Activated CD4-positive, alpha-beta T cell treated with anti-CD3 and anti-CD28 coated beads for 36 hours (primary cell): Measurements from ENCODE around the gene FOXC2. TPM values are rescaled to one million over a fixed set of nuclear protein-coding genes. Genes with fewer than 3 reads are reported as not detected.

ENCODE experiments used
- ATAC-seq: fragments of 200-7000 bp; cut with Tn5 transposase; one replicate; pipeline ENCODE4 v1.10.0; 2021; ENCODE audit warnings: mild to moderate bottlenecking, moderate library complexity
- CTCF ChIA-PET: fragments of 350-600 bp; sonication (Branson Sonifier 250); formaldehyde crosslinking; loops from one replicate; lab custom pipeline; 2021; ENCODE audit warnings: antibody characterized with exemption; lab: Charles Lee
- POLR2A ChIA-PET: fragments of 350-600 bp; sonication (Branson Sonifier 250); formaldehyde crosslinking; loops from one replicate; lab custom pipeline; 2021; ENCODE audit warnings: antibody characterized with exemption, inconsistent platforms; lab: Charles Lee
- DNase-seq: peaks from one replicate; pipeline ENCODE4 v3.0.0-alpha.2; 2020
- H3K27ac Mint-ChIP-seq: one replicate; pipeline ENCODE4 v1.8.0; 2021; ENCODE audit warnings: mixed read lengths
- H3K27me3 Mint-ChIP-seq: one replicate; pipeline ENCODE4 v1.8.0; 2021; ENCODE audit warnings: mixed read lengths
- H3K36me3 Mint-ChIP-seq: one replicate; pipeline ENCODE4 v1.8.0; 2021; ENCODE audit warnings: low read depth, mixed read lengths
- H3K4me1 Mint-ChIP-seq: one replicate; pipeline ENCODE4 v1.8.0; 2021; ENCODE audit warnings: mixed read lengths
- H3K4me3 Mint-ChIP-seq: one replicate; pipeline ENCODE4 v1.8.0; 2021; ENCODE audit warnings: mild to moderate bottlenecking, moderate library complexity, mixed read lengths
- H3K9me3 Mint-ChIP-seq: one replicate; pipeline ENCODE4 v1.8.0; 2021; ENCODE audit warnings: low read depth, mixed read lengths
- intact Hi-C, 2 experiments: fragments of 100-400 bp; cut with DNase I in 1 of 2; cut with micrococcal nuclease in 1 of 2; formaldehyde crosslinking; loops; one replicate each; pipeline versions ENCODE4 v1.14.2 to v1.15.1; 2022 to 2024; cut with DNase I, micrococcal nuclease
- total RNA-seq, 2 experiments: library from RNA; stranded (reverse); gene quantifications; one replicate each; pipeline ENCODE4 v1.2.3, GENCODE V29; 2021

FOXC2 gene
- total RNA-seq: not detected

DNA sequence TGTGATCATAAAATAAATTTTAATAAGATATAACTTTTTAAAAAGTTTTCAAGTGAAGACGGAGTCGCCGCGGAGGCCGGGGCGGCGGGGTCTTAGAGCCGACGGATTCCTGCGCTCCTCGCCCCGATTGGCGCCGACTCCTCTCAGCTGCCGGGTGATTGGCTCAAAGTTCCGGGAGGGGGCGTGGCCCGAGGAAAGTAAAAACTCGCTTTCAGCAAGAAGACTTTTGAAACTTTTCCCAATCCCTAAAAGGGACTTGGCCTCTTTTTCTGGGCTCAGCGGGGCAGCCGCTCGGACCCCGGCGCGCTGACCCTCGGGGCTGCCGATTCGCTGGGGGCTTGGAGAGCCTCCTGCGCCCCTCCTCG lies at the start of gene FOXC2:
Gene FOXC2 (plus strand): TSS at position 229 of the 365 bp plus-strand sequence. CDS start 507 bp downstream, outside the sequence.
- H3K9me3 Mint-ChIP-seq: no peaks in the 10 kb centered on the region
- peaks cover 63% of the 10 kb centered on the region for H3K27me3 Mint-ChIP-seq
- H3K4me3 Mint-ChIP-seq: no peak within 1 kb of the TSS
- no peak within 1 kb of the TSS for H3K27ac Mint-ChIP-seq
- H3K4me1 Mint-ChIP-seq: peaks cover 16% of the 10 kb centered on the region
- intact Hi-C loops: loop anchor here (2.0 to 10.0 kb wide), 3 partner anchors 58 to 638 kb away; no protein-coding TSS in a partner anchor
- ChIA-PET CTCF (no interaction called here), POLR2A (no interaction called here)
- DNase-seq (peak; percentile 76), ATAC-seq (peak; percentile 68)
- H3K36me3 Mint-ChIP-seq: no peaks in the 10 kb centered on the region

- Mint-ChIP-seq H3K27me3 (peaks cover 53% of the 10 kb centered on the region), H3K9me3 (no peaks in the 10 kb centered on the region), H3K36me3 (no peaks in the 10 kb centered on the region), H3K27ac (no peak overlapping the region), H3K4me1 (peaks cover 6% of the 10 kb centered on the region), H3K4me3 (no peak overlapping the region)
- POLR2A ChIA-PET: no interaction called here
- DNase-seq: no peak
- intact Hi-C loops: no loop called here
- ATAC-seq: no peak
- CTCF ChIA-PET: interaction anchor here (0.6 to 1.6 kb wide), 9 partner anchors 29 to 698 kb away, joined by 3 to 6 read pairs (median 3); no protein-coding TSS in a partner anchor
These were observed 49.6 kb upstream of the FOXC2 start for GRCh38 chr16:86517033-86517432.

DNA sequence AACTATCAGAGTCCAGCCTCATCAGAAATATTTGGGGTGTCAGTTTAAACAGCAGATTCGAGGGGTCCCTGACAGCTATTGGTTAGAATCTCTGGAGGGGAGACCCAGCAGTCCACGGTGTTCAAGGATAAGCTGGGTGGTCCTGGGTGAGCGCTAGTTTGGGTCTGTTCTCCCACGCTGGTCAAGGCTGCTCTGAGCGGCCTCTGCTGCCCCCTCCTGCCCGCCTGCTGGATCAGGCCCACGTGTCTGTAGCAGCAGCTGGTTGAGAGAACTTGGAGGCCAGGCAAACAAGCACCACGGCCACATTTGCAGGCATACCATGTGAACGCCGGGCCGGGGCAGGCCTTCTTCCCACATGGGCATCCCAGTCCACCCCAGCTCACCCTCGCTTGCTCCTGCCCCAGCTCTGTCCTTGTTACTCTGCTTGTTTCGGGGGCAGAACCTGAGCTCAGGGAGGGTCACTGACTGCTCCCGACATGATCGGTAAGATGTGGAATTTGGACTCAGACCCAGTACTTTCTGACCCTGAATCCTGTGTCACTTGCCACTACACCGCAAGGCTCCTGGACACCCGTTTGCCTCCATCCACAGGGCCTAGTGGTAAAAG lies 48.9 kb upstream of the FOXC2 start:
- H3K36me3 Mint-ChIP-seq: no peaks in the 10 kb centered on the region

DNA sequence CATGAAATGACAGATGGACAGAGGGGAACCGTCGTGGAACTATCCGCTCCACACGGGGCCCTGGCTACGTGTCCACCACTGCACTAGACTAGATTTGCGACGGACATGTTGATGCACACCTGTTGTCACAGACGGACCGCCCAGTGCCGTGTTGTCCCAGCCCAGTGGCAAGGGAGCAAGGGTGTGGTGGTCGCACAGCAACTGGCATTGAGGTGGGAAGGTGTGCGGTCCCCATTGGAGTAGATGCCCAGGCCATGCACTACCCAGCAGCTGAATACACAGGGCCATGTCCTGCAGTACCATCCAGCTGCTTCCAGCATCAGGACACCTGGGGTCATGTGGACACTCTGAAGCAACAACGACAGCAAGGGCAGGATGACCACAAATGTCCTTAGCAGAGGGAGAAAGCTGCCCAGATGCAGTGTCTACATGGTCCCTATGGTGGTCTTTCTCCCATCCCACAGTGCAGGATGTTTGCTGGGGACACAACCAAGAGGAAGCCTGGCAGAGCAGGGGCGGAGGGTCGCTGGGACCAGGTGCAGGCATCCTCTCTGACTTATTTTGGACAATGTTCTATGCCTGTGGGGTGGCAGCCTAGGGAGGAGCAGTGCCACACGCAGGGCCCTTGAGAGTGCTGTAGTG lies 47.5 kb upstream of the FOXC2 start:
- Mint-ChIP-seq H3K27ac (no peak overlapping the region), H3K36me3 (no peaks in the 10 kb centered on the region), H3K27me3 (peaks cover 40% of the 10 kb centered on the region), H3K4me1 (peaks cover 3% of the 10 kb centered on the region), H3K9me3 (no peaks in the 10 kb centered on the region), H3K4me3 (no peak overlapping the region)
- ATAC-seq: no peak
- intact Hi-C loops: no loop called here
- ChIA-PET CTCF (interaction anchor here (0.6 to 1.5 kb wide), 6 partner anchors 18 to 475 kb away, joined by 3 to 9 read pairs (median 4); no protein-coding TSS in a partner anchor), POLR2A (no interaction called here)
- DNase-seq: no peak

More for the DNA sequence above, 48.9 kb upstream of the FOXC2 start:
- Mint-ChIP-seq H3K4me1 (peaks cover 6% of the 10 kb centered on the region), H3K9me3 (no peaks in the 10 kb centered on the region), H3K27ac (no peak overlapping the region), H3K4me3 (no peak overlapping the region), H3K27me3 (peaks cover 52% of the 10 kb centered on the region)
- CTCF ChIA-PET: interaction anchor here (0.6 to 1.6 kb wide), 15 partner anchors 12 to 698 kb away, joined by 3 to 9 read pairs (median 4); no protein-coding TSS in a partner anchor
- POLR2A ChIA-PET: interaction anchor here (0.5 kb wide), 1 partner anchor 494 kb away, joined by 3 read pairs; no protein-coding TSS in a partner anchor
- ATAC-seq (peak; percentile 58), DNase-seq (peak; percentile 68)
- intact Hi-C loops: no loop called here

GRCh38 chr16:86519649-86520316 lies 46.8 kb upstream of the FOXC2 start:
- ChIA-PET POLR2A (no interaction called here), CTCF (interaction anchor here (1.0 to 1.3 kb wide), 2 partner anchors 18 to 476 kb away, joined by 3 read pairs; no protein-coding TSS in a partner anchor)
- intact Hi-C loops: loop anchor here (1.0 to 2.0 kb wide), 5 partner anchors 179 to 699 kb away; no protein-coding TSS in a partner anchor
- DNase-seq: peak; percentile 74
- Mint-ChIP-seq H3K27me3 (peaks cover 35% of the 10 kb centered on the region), H3K36me3 (no peaks in the 10 kb centered on the region), H3K4me3 (no peak overlapping the region), H3K9me3 (no peaks in the 10 kb centered on the region), H3K27ac (no peak overlapping the region), H3K4me1 (peaks cover 3% of the 10 kb centered on the region)
- ATAC-seq: peak; percentile 39

- intact Hi-C loops: loop anchor here (1.0 to 2.0 kb wide), 5 partner anchors 180 to 700 kb away; no protein-coding TSS in a partner anchor
- DNase-seq (no peak), ATAC-seq (no peak)
- ChIA-PET POLR2A (no interaction called here), CTCF (interaction anchor here (0.6 to 1.0 kb wide), 3 partner anchors 17 to 558 kb away, joined by 3 to 5 read pairs (median 3); no protein-coding TSS in a partner anchor)
- Mint-ChIP-seq H3K27me3 (peaks cover 30% of the 10 kb centered on the region), H3K36me3 (no peaks in the 10 kb centered on the region), H3K27ac (no peak overlapping the region), H3K4me3 (no peak overlapping the region), H3K9me3 (no peaks in the 10 kb centered on the region), H3K4me1 (peaks cover 3% of the 10 kb centered on the region)
These were observed 46.1 kb upstream of the FOXC2 start for GRCh38 chr16:86520317-86521210.

DNA sequence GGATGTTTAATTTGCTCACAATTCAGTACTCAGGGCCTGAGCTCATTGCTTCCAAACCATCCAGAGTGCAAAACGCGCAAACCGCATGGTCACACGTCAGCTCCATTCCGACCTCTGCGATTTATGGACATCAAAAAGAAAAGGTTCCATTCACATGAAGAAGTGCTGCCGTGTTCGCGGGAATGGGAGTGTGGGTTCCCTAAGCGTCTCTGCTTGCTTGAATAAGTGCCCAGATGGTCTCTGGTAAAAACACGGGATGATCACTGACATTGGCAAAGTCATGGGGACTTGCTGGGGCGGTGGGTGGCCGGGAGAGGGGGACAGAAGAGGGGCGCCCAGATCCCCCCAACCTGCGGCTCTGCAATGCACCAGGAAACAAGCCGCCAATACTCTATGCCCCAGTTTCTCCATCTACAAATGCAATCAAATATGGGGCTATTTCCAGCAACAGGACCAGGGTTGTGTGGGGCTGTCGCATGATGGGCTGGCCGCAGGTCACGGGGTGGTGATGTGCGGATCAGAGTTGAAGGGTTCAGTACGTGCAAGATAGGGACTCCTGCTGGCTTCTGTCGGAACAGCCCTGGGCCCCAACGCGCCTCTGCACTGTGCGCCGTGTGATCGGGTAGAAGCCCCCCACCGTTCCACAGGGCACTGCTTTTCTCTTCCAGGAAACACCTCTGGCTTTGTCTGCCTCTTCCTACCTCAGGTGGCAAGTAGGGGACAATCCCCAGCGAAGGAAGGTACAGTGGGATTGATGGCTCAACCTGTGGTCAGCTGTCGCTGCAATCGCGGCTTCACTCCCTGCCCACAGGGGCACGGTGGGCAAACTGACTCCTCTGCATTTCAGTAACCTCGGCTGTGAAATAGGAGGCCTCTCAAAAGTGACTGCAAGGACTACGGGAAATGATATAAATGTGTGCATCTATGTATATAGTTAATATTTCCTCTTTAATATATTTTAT lies 45.1 kb upstream of the FOXC2 start:
- CTCF ChIA-PET: interaction anchor here (0.5 to 0.7 kb wide), 3 partner anchors 17 to 71 kb away, joined by 3 read pairs; no protein-coding TSS in a partner anchor
- no peak overlapping the region for H3K4me3 Mint-ChIP-seq
- no peak for ATAC-seq
- H3K27me3 Mint-ChIP-seq: peaks cover 28% of the 10 kb centered on the region
- no peak overlapping the region for H3K27ac Mint-ChIP-seq
- intact Hi-C loops: loop anchor here (2.0 kb wide), 2 partner anchors 449 to 701 kb away; no protein-coding TSS in a partner anchor
- no peaks in the 10 kb centered on the region for H3K9me3 Mint-ChIP-seq
- POLR2A ChIA-PET: no interaction called here
- no peak for DNase-seq
- H3K36me3 Mint-ChIP-seq: no peaks in the 10 kb centered on the region
- peaks cover 3% of the 10 kb centered on the region for H3K4me1 Mint-ChIP-seq

- H3K27me3 Mint-ChIP-seq: peaks cover 19% of the 10 kb centered on the region
- H3K4me3 Mint-ChIP-seq: no peak overlapping the region
- peaks cover 3% of the 10 kb centered on the region for H3K4me1 Mint-ChIP-seq
- ChIA-PET POLR2A (no interaction called here), CTCF (no interaction called here)
- DNase-seq (no peak), ATAC-seq (no peak)
- H3K27ac Mint-ChIP-seq: no peak overlapping the region
- H3K9me3 Mint-ChIP-seq: no peaks in the 10 kb centered on the region
- peaks cover 2% of the 10 kb centered on the region for H3K36me3 Mint-ChIP-seq
- intact Hi-C loops: no loop called here
These were observed 44.0 kb upstream of the FOXC2 start for GRCh38 chr16:86522634-86523033.

GRCh38 chr16:86523166-86523740 lies 43.4 kb upstream of the FOXC2 start:
- intact Hi-C loops: no loop called here
- ATAC-seq (no peak), DNase-seq (no peak)
- ChIA-PET POLR2A (no interaction called here), CTCF (no interaction called here)
- H3K4me3 Mint-ChIP-seq: no peak overlapping the region
- H3K27ac Mint-ChIP-seq: no peak overlapping the region
- no peaks in the 10 kb centered on the region for H3K9me3 Mint-ChIP-seq
- peaks cover 2% of the 10 kb centered on the region for H3K36me3 Mint-ChIP-seq
- H3K27me3 Mint-ChIP-seq: peaks cover 15% of the 10 kb centered on the region
- peaks cover 3% of the 10 kb centered on the region for H3K4me1 Mint-ChIP-seq

DNA sequence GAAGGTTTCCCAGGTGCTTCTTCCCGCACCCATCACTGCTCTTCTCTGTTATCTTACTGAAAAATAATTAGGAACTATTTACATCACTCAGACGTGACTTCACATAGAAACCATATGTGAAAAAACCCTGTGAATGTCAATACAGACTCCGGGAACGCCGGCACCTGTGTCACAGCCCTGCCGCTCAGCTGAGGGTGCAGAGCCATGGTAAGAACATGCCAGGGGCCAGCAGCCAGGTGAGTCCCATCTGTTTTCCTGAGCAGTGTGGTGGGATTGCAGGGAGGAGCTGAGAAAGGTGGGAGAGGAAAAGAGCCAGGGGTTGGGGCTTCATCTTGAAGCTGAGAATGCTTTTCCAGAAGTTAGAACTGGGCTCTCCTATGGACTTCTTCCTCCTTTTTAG lies 42.6 kb upstream of the FOXC2 start:
- ATAC-seq: no peak
- Mint-ChIP-seq H3K36me3 (peaks cover 7% of the 10 kb centered on the region), H3K9me3 (no peaks in the 10 kb centered on the region), H3K27me3 (peaks cover 8% of the 10 kb centered on the region), H3K4me1 (peaks cover 3% of the 10 kb centered on the region), H3K27ac (no peak overlapping the region), H3K4me3 (no peak overlapping the region)
- CTCF ChIA-PET: no interaction called here
- intact Hi-C loops: no loop called here
- DNase-seq: no peak
- POLR2A ChIA-PET: no interaction called here
